ENCODE measurements around the gene STARD6.
"Not testable (repeated sequence)": the region's sequence is repeated elsewhere in the genome, so short reads cannot be mapped to it uniquely, and the experiment has no call there.

Gene STARD6

GRCh38 chr18:54378057-54378456 is 20.4 kb upstream of the STARD6 start:
- no peaks in the 10 kb centered on the region for H3K27me3 Mint-ChIP-seq
- no peaks in the 10 kb centered on the region for H3K4me1 Mint-ChIP-seq
- no peaks in the 10 kb centered on the region for H3K9me3 Mint-ChIP-seq
- DNase-seq, result no peak
- H3K27ac Mint-ChIP-seq, result no peak overlapping the region
- no peak overlapping the region for H3K4me3 Mint-ChIP-seq
- ATAC-seq, result no peak

DNA sequence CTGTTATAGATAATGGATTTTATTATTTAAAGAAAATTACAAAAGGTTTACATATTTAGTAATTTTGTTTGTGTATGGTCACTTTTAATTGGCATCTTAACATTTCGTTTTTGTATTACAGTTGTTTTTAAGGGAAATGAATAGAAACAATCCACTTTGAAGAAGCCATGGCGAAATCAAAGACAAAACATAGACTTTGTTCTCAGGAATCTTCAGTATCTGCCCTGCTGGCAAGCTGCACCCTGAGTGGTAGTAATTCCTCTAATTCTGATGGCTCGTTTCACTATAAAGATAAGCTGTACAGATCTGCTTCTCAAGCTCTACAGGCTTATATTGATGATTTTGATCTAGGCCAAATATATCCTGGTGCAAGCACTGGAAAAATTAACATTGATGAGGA is 2.7 kb upstream of the STARD6 start:
- H3K27ac Mint-ChIP-seq, result no peak overlapping the region
- no peaks in the 10 kb centered on the region for H3K27me3 Mint-ChIP-seq
- peaks cover 14% of the 10 kb centered on the region for H3K4me1 Mint-ChIP-seq
- no peak for DNase-seq
- no peak overlapping the region for H3K4me3 Mint-ChIP-seq
- no peak for ATAC-seq
- H3K9me3 Mint-ChIP-seq, result no peaks in the 10 kb centered on the region

GRCh38 chr18:54359233-54359632 is 1.6 kb upstream of the STARD6 start:
- DNase-seq, result no peak

DNA sequence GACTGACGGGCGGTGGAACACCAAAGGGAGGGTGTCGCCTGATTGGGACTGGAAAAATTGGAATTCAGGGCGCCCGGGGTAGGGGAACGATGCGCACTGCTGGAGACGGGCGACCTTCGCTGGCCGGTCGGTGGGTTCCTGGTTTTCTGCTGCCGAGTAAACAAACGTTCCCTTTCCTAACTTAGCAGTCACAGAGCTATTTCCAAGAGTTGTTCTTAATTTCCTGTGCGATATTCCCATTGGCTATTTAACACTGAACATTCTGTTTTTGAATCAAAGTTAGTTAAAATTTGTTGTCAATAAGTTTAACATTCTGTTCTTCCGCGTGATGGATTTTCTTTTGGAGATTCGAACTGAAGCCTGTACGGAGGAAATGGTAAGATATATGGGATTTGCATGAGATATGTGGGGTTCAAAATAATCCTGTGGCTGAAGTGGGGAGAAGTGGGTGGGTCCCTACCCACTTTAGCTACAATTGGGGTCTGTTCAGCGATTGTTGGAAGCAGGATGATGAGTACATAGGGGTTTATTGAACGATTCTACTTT is 910 bp upstream of the STARD6 start:
- DNase-seq (no peak), ATAC-seq (peak; percentile 3)
- Mint-ChIP-seq H3K27ac (peak overlapping the region; percentile 99 to 100), H3K4me1 (peaks cover 14% of the 10 kb centered on the region), H3K27me3 (no peaks in the 10 kb centered on the region), H3K9me3 (no peaks in the 10 kb centered on the region), H3K4me3 (peak overlapping the region; percentile 100)

More at GRCh38 chr18:54359233-54359632, 1.6 kb upstream of the STARD6 start:
- no peaks in the 10 kb centered on the region for H3K27me3 Mint-ChIP-seq
- peaks cover 14% of the 10 kb centered on the region for H3K4me1 Mint-ChIP-seq
- no peak overlapping the region for H3K27ac Mint-ChIP-seq
- peak overlapping the region; percentile 100 for H3K4me3 Mint-ChIP-seq
- H3K9me3 Mint-ChIP-seq, result no peaks in the 10 kb centered on the region
- ATAC-seq, result no peak

DNA sequence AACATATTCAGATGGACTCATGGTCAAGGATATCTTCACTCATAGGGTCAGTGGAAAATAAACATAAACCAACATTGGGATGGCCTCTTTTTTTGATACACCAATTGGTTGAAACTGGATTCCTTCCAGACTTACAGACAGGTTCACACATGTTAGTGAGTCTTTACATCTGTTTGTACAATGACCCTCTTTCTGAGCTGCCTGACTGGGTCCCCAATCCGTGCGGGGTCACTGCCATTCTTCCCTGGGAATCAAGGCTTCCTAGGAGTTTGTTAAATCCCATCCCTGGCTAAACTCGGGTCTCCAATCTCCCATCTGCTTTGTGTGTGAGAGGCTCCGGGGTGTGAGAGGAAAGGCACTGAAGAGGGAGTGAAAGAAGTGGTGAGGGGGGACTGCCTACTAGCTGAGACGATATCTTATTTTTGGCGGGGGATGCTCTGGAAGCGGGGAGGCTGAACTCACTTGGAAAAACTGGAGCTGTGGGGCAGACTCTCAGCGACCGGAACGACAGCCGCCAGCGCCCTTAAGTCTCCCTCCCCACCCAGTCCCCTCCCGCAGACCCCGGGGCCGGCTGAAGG is 487 bp downstream of the STARD6 start:
- Mint-ChIP-seq H3K9me3 (peaks cover 0 to 2% of the 10 kb centered on the region in 2 donors), H3K27ac (peak overlapping the region; percentile 99 to 100), H3K27me3 (peaks cover 4% of the 10 kb centered on the region), H3K4me1 (peaks cover 14% of the 10 kb centered on the region), H3K4me3 (peak overlapping the region; percentile 100)
- no peak for DNase-seq
- ATAC-seq, result peak; percentile 76

GRCh38 chr18:54351186-54351585 is 6.5 kb downstream of the STARD6 start:
- DNase-seq (no peak), ATAC-seq (no peak)
- no peak overlapping the region for H3K4me3 Mint-ChIP-seq
- peaks cover 0 to 6% of the 10 kb centered on the region in 2 donors for H3K9me3 Mint-ChIP-seq
- H3K27me3 Mint-ChIP-seq, result peaks cover 44% of the 10 kb centered on the region
- no peak overlapping the region for H3K27ac Mint-ChIP-seq
- H3K4me1 Mint-ChIP-seq, result no peaks in the 10 kb centered on the region

DNA sequence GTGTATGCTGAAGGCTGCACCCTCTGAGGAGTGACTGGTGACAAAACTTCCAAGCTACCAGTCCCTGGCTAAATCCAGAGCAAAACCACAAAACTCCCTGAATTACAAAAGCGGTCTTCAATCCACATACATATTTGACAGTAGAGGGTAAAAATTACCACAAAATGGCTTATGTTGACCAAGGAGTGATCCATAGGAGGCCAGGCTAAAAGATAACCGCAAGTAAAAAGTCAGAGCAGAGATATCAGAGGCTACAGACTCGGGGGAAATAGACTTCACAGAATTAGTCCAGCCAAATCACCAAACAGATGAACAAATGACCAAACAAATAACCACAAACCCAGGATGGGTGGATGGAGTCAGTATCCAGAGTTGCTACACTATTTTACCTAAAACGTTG is 19.4 kb downstream of the STARD6 start:
- DNase-seq (no peak), ATAC-seq (no peak)
- Mint-ChIP-seq H3K4me3 (no peak overlapping the region), H3K9me3 (no peaks in the 10 kb centered on the region), H3K27me3 (peaks cover 15% of the 10 kb centered on the region), H3K27ac (no peak overlapping the region), H3K4me1 (no peaks in the 10 kb centered on the region)

- Mint-ChIP-seq H3K27ac (no peak overlapping the region), H3K9me3 (no peaks in the 10 kb centered on the region), H3K4me1 (no peaks in the 10 kb centered on the region), H3K4me3 (no peak overlapping the region), H3K27me3 (peaks cover 15% of the 10 kb centered on the region)
- ATAC-seq (no peak), DNase-seq (no peak)
Measured at GRCh38 chr18:54335638-54336173, 22.0 kb downstream of the STARD6 start.

DNA sequence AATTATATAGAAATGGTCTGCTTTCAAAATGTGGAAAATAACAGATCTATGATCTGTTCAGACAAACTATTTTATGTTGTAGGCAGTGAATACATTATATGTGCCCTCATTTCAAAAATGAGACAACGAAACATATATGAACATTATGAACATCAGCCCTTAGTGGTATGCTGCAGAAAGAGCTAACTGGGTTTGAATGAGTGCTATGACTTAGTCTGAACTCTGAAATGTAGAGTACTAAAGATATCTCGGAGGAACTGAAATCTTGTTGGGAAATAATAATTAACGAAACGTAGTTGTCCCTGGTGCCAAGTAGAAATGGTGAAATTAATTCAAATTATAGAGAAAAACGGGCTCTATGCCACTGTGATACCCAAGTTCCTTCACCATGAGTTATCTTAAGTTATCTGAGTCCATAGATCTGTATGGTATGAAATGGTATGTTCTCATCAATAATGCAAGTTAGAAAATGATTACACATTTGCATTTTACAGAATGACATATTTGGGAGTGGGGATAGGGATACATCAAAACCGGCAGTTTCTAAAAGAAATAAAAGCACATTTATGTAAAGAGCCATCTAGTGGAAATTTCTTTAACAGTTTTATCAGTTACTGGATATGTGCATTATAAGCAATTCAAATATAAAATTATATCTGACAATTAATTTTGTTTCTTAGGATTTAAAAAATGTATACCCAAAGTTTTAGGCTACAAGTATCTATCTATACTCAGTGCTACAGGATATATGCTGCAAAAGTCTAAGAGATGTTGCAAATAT is 26.7 kb downstream of the STARD6 start:
- DNase-seq (no peak), ATAC-seq (no peak)
- no peak overlapping the region for H3K4me3 Mint-ChIP-seq
- no peaks in the 10 kb centered on the region for H3K4me1 Mint-ChIP-seq
- H3K9me3 Mint-ChIP-seq, result no peaks in the 10 kb centered on the region
- H3K27ac Mint-ChIP-seq, result no peak overlapping the region
- H3K27me3 Mint-ChIP-seq, result peaks cover 7% of the 10 kb centered on the region

GRCh38 chr18:54329787-54330186 is 27.9 kb downstream of the STARD6 start:
- Mint-ChIP-seq H3K27ac (no peak overlapping the region), H3K4me3 (no peak overlapping the region), H3K27me3 (peaks cover 5% of the 10 kb centered on the region), H3K4me1 (no peaks in the 10 kb centered on the region), H3K9me3 (no peaks in the 10 kb centered on the region)
- DNase-seq (no peak), ATAC-seq (no peak)

GRCh38 chr18:54327818-54328217 is 29.8 kb downstream of the STARD6 start:
- Mint-ChIP-seq H3K27me3 (no peaks in the 10 kb centered on the region), H3K27ac (no peak overlapping the region), H3K9me3 (no peaks in the 10 kb centered on the region), H3K4me1 (no peaks in the 10 kb centered on the region), H3K4me3 (no peak overlapping the region)
- ATAC-seq (no peak), DNase-seq (no peak)

DNA sequence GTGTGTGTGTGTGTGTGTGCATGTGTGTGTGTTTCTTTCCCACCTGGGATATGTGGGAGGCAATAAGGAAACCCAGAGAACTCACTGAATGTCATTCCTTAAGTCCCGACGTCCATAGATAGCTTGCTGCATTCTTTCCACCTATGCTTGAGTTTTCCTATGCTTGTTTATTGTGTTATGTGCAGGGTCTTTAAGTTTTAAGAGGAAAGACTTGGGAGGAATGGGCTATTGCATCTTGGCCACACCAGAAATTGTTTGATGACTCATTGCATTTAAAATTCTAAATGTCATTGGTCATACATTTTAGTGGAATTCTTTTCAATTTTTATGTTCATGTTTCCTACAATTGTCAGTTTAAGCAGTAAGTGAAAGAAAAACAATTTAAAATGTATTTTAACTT is 33.7 kb downstream of the STARD6 start:
- no peak overlapping the region for H3K27ac Mint-ChIP-seq
- DNase-seq, result no peak
- ATAC-seq, result no peak
- H3K4me3 Mint-ChIP-seq, result no peak overlapping the region
- H3K27me3 Mint-ChIP-seq, result peaks cover 4% of the 10 kb centered on the region
- no peaks in the 10 kb centered on the region for H3K9me3 Mint-ChIP-seq
- H3K4me1 Mint-ChIP-seq, result no peaks in the 10 kb centered on the region

DNA sequence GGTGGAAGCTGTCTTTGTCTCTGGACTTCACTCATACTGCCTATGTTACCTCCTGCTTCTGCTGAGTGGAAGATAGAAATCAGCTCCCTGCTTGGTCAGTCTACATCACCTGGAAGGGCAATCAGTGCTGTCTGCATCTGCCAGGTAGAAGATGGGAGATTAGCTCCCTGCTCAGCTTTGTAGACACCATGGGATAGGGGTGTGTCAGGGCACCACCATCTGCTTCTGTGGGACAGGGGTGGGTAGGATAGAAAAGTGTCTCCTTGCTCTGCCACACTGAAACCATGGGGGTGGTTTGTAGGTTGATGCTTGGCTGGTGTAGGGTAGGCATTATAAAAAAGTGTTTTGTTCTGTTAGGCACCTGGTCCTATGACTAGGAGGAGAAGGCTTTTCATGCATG is 34.1 kb downstream of the STARD6 start:
- no peak overlapping the region for H3K4me3 Mint-ChIP-seq
- H3K9me3 Mint-ChIP-seq, result no peaks in the 10 kb centered on the region
- no peak for ATAC-seq
- no peak for DNase-seq
- peaks cover 6% of the 10 kb centered on the region for H3K27me3 Mint-ChIP-seq
- H3K4me1 Mint-ChIP-seq, result no peaks in the 10 kb centered on the region
- H3K27ac Mint-ChIP-seq, result no peak overlapping the region

DNA sequence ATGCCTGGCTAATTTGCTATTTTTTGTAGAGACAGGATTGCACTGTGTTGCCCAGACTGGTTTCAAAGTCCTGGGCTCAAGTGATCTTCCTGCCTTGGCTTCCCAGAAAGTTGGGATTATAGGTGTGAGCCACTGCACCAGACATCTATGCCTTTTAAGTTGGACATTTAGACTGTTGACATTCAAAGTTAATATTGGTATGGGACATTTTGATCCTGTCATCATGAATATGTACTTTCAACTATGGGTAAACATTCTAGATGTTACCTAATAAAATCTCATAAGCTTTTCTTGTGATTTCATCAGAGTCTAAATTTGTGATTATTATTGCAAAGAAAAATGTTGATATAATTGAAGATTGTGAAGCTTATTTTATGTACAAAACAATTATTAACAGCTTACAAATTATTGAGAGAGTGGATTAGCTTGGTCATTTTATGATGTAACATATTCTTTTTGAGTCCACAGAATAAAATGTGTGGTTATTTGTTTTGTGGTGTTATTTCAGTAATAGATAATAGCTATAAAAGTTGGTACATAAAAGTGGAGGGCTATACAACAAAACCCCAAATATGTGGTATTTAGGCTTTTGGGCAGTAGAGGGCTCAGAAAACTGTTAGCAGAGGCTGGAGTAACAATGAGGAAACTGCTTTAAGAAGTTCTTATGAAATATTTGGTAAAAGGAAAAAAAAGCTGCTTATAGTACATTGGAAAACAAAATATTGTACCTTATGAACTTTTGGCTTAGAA is 41.4 kb downstream of the STARD6 start:
- ATAC-seq (no peak), DNase-seq (no peak)
- no peaks in the 10 kb centered on the region for H3K4me1 Mint-ChIP-seq
- H3K27me3 Mint-ChIP-seq, result peaks cover 16% of the 10 kb centered on the region
- H3K4me3 Mint-ChIP-seq, result no peak overlapping the region
- H3K9me3 Mint-ChIP-seq, result no peaks in the 10 kb centered on the region
- no peak overlapping the region for H3K27ac Mint-ChIP-seq

GRCh38 chr18:54309564-54309963 is 48.1 kb downstream of the STARD6 start:
- not testable (repeated sequence) for H3K4me1 Mint-ChIP-seq, ATAC-seq, H3K4me3 Mint-ChIP-seq, DNase-seq, H3K27ac Mint-ChIP-seq
- H3K9me3 Mint-ChIP-seq, result peaks cover 0 to 11% of the 10 kb centered on the region in 2 donors
- peaks cover 31% of the 10 kb centered on the region for H3K27me3 Mint-ChIP-seq

Measured in stimulated activated naive CD8-positive, alpha-beta T cell treated with anti-CD3 and anti-CD28 coated beads, Interleukin-15, amount 100 ng/mL, for 72 hours (primary cell).